Measurements from ENCODE around the gene TPRG1L.

Gene TPRG1L

GRCh38 chr1:3645247-3645646 is 20.4 kb downstream of the TPRG1L start:
- no peak for DNase-seq (ENCODE audit: low read depth)
- no peak overlapping the region for H3K4me3 ChIP-seq (ENCODE audit: low read depth, low read length)
- no peak for TF ChIP-seq CTCF (IDR thresholded peaks at IDR 0.05; ENCODE audit: insufficient read depth, low read depth, low read length, missing control alignments)

- TF ChIP-seq CTCF (IDR thresholded peaks at IDR 0.05; ENCODE audit: insufficient read depth, low read depth, low read length, missing control alignments) = no peak
- no peak overlapping the region for H3K4me3 ChIP-seq (ENCODE audit: low read depth, low read length)
- DNase-seq (ENCODE audit: low read depth) = no peak
Measured at GRCh38 chr1:3645666-3646355, 21.0 kb downstream of the TPRG1L start.

- H3K4me3 ChIP-seq (ENCODE audit: low read depth, low read length) = no peak overlapping the region
- no peak for DNase-seq (ENCODE audit: low read depth)
- no peak for TF ChIP-seq CTCF (IDR thresholded peaks at IDR 0.05; ENCODE audit: insufficient read depth, low read depth, low read length, missing control alignments)
Measured at GRCh38 chr1:3646596-3646995, 21.8 kb downstream of the TPRG1L start.

- peak; percentile 35 for TF ChIP-seq CTCF (IDR thresholded peaks at IDR 0.05; ENCODE audit: insufficient read depth, low read depth, low read length, missing control alignments)
- DNase-seq (ENCODE audit: low read depth) = peak; percentile 97
- peak within 1 kb of the TSS; percentile 91 for H3K4me3 ChIP-seq (ENCODE audit: low read depth, low read length)
Measured at GRCh38 chr1:3649342-3650247, 24.8 kb downstream of the TPRG1L start, which contains the start of gene WRAP73. WRAP73 (minus strand) TSS chr1:3650103; CDS start chr1:3649999, 104 bp downstream.

- H3K4me3 ChIP-seq (ENCODE audit: low read depth, low read length) = peak overlapping the region; percentile 79
- no peak for TF ChIP-seq CTCF (IDR thresholded peaks at IDR 0.05; ENCODE audit: insufficient read depth, low read depth, low read length, missing control alignments)
- no peak for DNase-seq (ENCODE audit: low read depth)
Measured at GRCh38 chr1:3650248-3651025, 25.6 kb downstream of the TPRG1L start.

- TF ChIP-seq CTCF (IDR thresholded peaks at IDR 0.05; ENCODE audit: insufficient read depth, low read depth, low read length, missing control alignments) = no peak
- peak; percentile 62 for DNase-seq (ENCODE audit: low read depth)
- peak overlapping the region; percentile 79 for H3K4me3 ChIP-seq (ENCODE audit: low read depth, low read length)
Measured at GRCh38 chr1:3651026-3651929, 26.5 kb downstream of the TPRG1L start.

Data from GM12865 (cell line).